NCI-H1694 treated with DMSO at 0.1 percent for 48 hours (cell line): Measurements from ENCODE around the gene OR51E2.
"Not testable (repeated sequence)": the region's sequence is repeated elsewhere in the genome, so short reads cannot be mapped to it uniquely, and the experiment has no call there.

Source experiments
- DNase-seq: peaks from one replicate; lab custom pipeline; 2025; lab: John Stamatoyannopoulos, UW

The OR51E2 gene, protein sequence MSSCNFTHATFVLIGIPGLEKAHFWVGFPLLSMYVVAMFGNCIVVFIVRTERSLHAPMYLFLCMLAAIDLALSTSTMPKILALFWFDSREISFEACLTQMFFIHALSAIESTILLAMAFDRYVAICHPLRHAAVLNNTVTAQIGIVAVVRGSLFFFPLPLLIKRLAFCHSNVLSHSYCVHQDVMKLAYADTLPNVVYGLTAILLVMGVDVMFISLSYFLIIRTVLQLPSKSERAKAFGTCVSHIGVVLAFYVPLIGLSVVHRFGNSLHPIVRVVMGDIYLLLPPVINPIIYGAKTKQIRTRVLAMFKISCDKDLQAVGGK

GRCh38 chr11:4697585-4697984 is at the start of gene OR51E2:
TSS of gene OR51E2 (minus strand) at chr11:4697853. CDS start at chr11:4682711, 15,142 bp downstream.
- DNase-seq, result no peak

DNA sequence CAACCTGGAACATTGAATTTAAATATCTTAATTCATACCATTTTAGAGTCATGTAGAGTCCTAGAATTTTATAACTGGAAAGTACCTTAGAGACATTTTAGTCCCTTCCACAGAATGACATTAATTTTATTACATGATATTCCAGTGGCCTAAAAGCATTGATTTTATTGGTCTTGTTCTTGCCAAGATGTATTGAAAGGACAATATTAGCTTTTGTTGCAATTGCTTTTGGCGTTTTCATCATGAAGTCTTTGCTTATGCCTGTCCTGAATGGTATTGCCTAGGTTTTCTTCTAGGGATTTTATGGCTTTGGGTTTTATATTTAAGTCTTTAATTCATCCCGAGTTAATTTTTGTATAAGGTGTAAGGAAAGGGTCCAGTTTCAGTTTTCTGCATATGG is 43.1 kb upstream of the OR51E2 start:
- no peak for DNase-seq

DNA sequence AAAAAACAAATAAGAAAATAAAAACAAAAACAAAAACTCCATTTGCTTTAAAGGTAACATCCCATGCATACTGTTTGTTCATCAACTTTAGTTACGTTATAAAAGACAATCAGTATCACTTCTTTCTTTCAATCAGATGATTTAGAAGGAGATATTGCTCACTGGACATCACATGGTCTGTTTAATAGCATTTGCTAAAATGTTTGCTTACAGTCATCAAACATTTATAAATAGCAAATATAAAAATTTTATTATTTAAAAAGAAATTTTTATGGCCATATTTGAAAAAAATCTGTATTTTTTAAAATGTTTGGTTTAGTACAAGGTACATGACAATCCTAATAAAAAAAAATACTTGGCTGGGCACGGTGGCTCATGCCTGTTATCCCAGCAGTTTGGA is 29.5 kb upstream of the OR51E2 start:
- DNase-seq, result no peak

GRCh38 chr11:4722616-4723534 is 25.2 kb upstream of the OR51E2 start:
- DNase-seq, result not testable (repeated sequence)

DNA sequence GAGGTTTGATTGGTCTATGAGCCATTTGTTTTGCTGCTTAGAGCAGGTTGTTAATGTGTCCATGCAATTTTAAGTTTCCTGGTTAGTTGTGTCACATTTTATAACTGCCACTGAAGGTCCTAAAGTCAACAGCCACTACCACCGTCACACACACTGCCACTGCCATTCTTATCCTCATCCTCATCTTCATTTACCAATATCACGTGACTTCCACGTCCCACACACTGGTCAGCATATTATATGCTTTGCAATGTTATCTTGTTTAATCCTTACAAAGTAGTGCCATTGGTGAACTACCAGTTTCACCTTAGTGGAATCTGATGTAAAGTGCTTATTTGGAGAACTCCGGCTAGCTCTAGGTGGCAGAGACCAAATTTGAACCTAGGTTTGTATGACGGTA is 16.6 kb upstream of the OR51E2 start:
- no peak for DNase-seq

DNA sequence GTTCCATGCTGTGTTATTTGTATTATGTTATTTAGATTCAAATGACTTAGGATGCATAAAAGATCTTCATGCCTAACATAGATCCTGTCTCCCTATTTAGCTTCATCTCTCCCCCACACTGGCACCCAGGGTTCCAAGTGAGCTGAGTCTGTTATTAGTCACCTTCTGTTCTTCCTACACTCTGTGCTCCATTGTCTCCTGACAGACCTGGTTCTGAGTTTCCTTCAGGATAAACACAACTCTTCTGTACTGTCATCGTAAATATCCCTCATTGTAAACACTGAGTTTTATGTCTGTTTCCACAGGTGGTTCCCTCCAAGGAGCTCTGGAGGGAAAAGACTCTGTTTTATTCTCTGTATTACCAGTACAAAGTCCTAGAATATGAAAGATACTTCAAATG is 15.6 kb upstream of the OR51E2 start:
- no peak for DNase-seq

DNA sequence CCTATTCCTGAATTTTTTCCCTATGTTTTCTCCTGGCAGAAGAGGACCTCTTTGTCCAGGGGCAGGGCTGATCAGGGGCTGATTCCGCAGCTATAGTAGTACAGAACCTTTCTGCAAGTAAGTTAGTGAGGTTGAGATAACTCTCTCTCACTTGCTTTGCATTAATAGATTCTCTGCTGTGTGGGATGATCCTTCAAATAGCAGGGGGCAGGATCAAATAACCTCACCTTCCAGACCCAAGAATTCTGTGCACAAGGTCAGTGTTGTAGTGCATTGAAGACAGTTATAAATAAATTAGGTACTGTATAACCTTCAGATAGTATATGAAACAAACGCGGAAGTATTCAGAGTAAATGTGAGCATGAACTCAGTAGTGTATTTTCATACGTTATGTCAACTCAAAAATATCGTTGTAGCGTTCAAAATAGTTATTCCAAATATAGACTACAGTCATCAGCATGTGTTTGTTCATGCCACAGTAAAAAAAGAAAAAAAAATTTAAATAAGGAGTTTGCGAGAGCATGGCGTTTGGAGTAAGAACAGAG is 7.2 kb upstream of the OR51E2 start:
- DNase-seq, result no peak

DNA sequence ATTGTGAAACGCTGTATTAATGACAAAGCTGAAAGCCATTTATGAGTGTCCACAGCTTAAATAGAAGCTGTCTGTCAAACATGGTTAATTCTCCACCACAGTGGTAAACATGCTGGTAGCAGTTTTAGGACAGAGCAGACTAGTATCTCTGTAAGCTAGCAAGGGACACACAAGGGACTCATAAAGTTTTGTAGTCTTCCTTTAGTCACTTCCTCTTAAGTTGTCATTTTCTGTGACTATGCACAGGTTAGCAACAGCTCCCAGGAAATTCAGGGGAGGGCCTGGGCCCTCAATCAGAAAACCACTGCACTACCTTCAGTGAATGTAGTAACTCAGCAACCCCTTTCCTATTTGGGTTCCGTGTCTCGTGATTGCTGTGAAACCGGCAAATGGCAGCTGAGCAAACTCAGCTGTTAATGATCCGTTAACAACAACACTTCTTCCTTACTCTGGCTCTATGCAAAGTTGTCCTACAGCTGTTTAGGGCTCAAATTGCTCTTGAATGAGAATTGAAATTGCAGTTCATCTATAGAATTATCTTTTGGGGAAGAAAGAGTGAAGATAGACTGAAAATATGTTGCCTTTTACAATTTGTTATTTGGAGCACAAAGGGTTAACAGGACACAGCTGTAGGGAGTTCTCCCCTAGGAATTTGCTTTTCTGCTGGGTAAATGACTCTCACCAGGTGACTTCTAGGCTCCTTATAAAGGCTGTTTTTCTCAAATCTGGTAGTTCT is 6.6 kb upstream of the OR51E2 start, which contains the start of gene MMP26:
Gene MMP26, plus strand, starts transcription at position 731 of the 736 bp plus-strand sequence.
- no peak for DNase-seq

DNA sequence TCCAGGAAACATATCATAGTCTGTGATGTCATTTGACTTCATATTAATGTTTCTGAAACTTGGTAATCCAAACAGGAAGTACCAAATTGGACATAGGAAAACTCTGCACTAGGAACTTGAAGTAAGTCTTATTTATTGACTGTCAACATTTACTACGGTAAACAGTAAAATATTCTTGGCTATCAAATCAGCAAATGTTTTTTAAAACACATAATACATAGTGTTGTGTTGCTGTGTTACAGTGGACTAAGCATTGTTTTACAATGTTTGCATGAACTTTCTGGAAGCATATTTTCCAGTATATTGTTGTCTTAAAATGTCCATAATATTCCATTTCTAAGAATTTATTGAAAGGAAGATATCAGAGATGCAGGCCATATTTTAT is 2.8 kb upstream of the OR51E2 start:
- DNase-seq, result no peak

DNA sequence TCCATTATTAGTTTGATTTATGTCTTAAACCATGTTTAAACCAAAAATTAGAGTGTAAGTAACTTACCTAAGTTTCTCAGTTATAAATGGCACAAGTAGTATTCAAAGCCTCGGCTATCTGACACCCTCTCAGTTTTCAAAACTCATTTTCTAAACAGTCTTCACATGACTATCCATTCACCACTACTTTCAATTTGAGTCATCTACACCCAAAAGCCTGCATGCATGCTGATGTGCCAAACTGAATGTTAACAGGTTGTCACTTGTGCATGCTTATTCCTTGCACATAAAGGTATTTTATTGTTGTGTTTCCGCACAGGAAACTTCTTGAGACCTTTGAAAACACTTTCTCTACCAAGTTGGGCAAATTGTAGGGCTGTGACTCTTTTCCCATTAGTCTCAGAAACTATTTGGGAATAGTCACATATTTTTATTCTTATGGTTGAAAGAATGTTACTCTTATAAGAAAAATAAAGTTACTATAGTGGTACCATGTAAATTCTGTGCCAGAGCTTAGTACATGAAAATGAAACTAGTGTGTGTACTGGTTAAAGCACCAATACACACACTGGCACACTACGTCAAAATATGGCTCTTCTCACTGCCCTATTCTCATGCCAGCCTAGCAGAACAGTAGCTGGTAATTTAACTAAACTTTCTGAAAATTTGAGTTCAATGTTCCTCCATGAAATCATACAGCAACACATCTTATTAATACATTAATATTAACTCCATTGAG is 2.2 kb upstream of the OR51E2 start:
- DNase-seq, result no peak

- no peak for DNase-seq
These were observed 2.2 kb downstream of the OR51E2 start for GRCh38 chr11:4695442-4695841.

DNA sequence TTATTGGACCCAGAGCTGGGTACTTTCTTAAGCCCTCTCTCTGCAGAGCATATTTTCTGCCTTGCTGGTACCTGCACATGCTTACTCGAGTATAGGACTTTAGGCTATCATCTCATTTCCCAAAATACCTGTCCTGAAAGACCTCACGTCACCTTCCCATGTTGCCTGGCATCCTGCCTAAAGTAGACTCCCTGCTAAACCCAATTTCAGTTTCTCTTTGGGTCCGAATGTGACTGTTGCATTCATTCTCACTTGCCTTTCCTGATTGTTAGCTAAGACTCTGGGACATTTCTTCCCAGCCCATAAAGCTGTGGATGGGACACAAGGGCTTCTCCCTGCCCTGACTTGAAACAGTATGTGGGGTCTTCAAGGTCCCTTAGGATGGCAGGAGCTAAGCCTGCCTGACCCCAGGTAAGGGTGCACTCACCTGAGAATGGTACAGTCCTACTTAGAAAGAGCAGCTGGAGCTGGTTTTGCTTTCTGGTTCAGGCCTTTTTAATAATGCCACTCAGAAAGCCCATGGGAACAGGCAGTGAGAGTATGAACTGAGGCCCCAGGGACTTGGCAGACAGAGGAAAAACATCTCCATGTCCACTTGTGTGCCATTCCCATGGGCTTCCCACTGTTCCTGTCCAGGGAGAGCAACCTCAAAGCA is 12.9 kb downstream of the OR51E2 start:
- DNase-seq, result no peak

DNA sequence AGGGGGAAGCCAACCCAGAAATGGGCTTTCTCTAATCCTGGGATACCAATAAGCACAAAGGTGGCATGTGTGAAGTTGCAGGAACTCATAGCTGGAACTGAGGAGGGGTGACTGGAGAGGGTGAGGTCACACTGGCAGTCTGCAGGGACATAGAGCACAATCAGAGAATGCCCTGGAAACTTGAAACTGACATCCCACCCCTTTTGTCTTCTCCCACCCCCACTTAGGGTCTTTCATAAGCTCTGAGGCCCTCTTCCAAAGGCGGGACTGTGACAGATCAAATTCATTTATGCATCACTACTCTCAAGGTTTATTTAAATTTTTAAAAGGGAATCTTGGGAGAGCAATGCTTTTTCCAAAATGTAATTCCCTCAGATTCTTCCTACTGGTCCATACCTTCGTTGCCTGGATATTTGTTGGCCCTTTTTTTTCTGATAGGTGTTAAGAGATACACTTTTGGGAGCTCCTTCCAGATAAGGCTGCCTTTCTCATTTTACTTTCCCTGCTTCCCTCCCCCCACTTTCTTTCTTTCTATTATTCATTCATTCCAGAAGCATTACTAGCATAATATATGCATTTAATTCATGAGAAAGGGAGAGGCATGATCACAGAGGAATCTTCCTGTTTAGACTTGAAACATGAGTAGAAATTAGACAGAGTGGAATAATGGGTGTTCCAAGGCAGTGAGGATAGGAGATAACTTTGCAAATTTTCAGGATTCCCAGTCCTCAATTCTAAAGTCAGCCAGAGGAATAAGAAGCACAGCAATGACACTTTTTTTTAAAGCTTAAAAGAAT is 14.8 kb downstream of the OR51E2 start:
- DNase-seq, result no peak

GRCh38 chr11:4680341-4680740 is 17.3 kb downstream of the OR51E2 start:
- no peak for DNase-seq

GRCh38 chr11:4677948-4678347 is 19.7 kb downstream of the OR51E2 start:
- no peak for DNase-seq

DNA sequence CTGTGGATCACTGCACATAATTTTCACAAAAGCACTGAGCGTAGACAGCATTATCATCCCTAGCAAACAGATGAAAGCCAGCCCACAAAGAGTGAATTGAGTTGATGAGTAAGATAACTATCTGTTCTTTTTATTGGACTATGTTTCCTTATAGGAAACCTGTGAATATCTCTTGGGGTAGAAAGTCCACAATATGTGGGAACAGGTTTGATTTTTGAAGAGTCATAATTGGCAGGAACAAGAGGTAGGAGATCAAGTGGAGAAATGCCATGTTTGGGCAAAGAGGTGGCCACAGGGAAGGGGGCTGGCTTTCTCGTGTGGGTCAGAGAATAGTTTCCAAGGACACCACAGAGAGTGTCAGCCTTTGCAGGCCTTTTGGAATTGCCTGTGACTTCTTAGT is 23.9 kb downstream of the OR51E2 start:
- DNase-seq, result no peak

- DNase-seq, result no peak
These were observed 25.2 kb downstream of the OR51E2 start for GRCh38 chr11:4672470-4672869.

DNA sequence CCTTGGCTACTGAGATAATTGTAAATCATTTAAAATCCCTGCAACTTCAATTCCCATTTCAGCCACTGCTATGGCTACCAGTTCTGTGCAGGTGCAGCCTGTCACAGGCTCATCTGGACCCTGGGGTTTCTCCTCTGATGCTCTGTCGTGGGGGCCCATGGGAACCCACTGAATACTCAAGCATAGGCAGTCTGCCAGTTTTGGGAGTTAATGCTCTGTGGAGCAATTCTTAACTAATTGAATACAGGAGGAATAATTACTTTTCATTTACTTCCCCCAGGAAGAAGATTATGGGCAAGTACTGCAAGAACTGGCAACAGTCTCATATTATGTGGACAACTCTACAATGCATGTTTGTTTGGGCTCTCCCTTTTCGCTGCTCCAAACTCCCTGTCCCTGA is 25.9 kb downstream of the OR51E2 start:
- DNase-seq, result no peak

- no peak for DNase-seq
These were observed 32.2 kb downstream of the OR51E2 start for GRCh38 chr11:4665424-4665823.

- no peak for DNase-seq
These were observed 32.9 kb downstream of the OR51E2 start for GRCh38 chr11:4664786-4665185.
